Osteocyte (in vitro differentiated cells): ENCODE results near the gene SDC4. TPM values are rescaled to one million over a fixed set of nuclear protein-coding genes. Genes with fewer than 3 reads are reported as not detected.

Experiments
- DNase-seq: peaks from one replicate; pipeline ENCODE4 v3.0.0; 2021; ENCODE audit warnings: mixed read lengths; ENCODE audit not compliant: unreplicated experiment; ENCODE audit errors: extremely low spot score
- H3K27ac Mint-ChIP-seq: one replicate; pipeline ENCODE4 v1.8.0; 2021; ENCODE audit warnings: mild to moderate bottlenecking, mixed read lengths; ENCODE audit not compliant: unreplicated experiment
- H3K27me3 Mint-ChIP-seq: one replicate; pipeline ENCODE4 v1.8.0; 2021; ENCODE audit warnings: mixed read lengths; ENCODE audit not compliant: unreplicated experiment
- H3K36me3 Mint-ChIP-seq: one replicate; pipeline ENCODE4 v1.8.0; 2021; ENCODE audit warnings: mixed read lengths; ENCODE audit not compliant: unreplicated experiment
- H3K4me1 Mint-ChIP-seq: one replicate; pipeline ENCODE4 v1.8.0; 2021; ENCODE audit warnings: mixed read lengths; ENCODE audit not compliant: unreplicated experiment
- H3K4me3 Mint-ChIP-seq: one replicate; pipeline ENCODE4 v1.8.0; 2021; ENCODE audit warnings: mild to moderate bottlenecking, moderate library complexity, mixed read lengths; ENCODE audit not compliant: unreplicated experiment
- H3K9me3 Mint-ChIP-seq: one replicate; pipeline ENCODE4 v1.8.0; 2021; ENCODE audit warnings: mixed read lengths; ENCODE audit not compliant: unreplicated experiment
- total RNA-seq: library from RNA; stranded (reverse); gene quantifications from 2 replicates; pipeline ENCODE4 v1.2.1, GENCODE V29; 2021
- TF ChIP-seq, protein P1 (sequence below): fragments of 200-600 bp; sonication (generic); IDR thresholded peaks from 2 replicates; pipeline ENCODE4 v1.5.0; 2021; ENCODE audit warnings: antibody characterized with exemption, mild to moderate bottlenecking, moderate library complexity

SDC4 gene
- total RNA-seq, 1 donor from 2014 or later, result 31.5 TPM

- TF ChIP-seq, protein P1, sequence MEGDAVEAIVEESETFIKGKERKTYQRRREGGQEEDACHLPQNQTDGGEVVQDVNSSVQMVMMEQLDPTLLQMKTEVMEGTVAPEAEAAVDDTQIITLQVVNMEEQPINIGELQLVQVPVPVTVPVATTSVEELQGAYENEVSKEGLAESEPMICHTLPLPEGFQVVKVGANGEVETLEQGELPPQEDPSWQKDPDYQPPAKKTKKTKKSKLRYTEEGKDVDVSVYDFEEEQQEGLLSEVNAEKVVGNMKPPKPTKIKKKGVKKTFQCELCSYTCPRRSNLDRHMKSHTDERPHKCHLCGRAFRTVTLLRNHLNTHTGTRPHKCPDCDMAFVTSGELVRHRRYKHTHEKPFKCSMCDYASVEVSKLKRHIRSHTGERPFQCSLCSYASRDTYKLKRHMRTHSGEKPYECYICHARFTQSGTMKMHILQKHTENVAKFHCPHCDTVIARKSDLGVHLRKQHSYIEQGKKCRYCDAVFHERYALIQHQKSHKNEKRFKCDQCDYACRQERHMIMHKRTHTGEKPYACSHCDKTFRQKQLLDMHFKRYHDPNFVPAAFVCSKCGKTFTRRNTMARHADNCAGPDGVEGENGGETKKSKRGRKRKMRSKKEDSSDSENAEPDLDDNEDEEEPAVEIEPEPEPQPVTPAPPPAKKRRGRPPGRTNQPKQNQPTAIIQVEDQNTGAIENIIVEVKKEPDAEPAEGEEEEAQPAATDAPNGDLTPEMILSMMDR, result no peak
- Mint-ChIP-seq H3K4me3 (no peak overlapping the region), H3K27ac (no peak overlapping the region), H3K4me1 (peaks cover 7% of the 10 kb centered on the region), H3K9me3 (no peaks in the 10 kb centered on the region), H3K27me3 (peaks cover 8% of the 10 kb centered on the region), H3K36me3 (no peaks in the 10 kb centered on the region)
- DNase-seq, result no peak
Measured at GRCh38 chr20:45297786-45298497, 50.3 kb downstream of the SDC4 start.

- TF ChIP-seq, protein P1, result no peak
- H3K27me3 Mint-ChIP-seq, result peaks cover 6% of the 10 kb centered on the region
- no peak for DNase-seq
Measured at GRCh38 chr20:45294659-45295058, 53.6 kb downstream of the SDC4 start.

GRCh38 chr20:45294003-45294368, 54.2 kb downstream of the SDC4 start:
- Mint-ChIP-seq H3K4me1 (peaks cover 7% of the 10 kb centered on the region), H3K36me3 (no peaks in the 10 kb centered on the region), H3K4me3 (peak overlapping the region; percentile 76), H3K27ac (no peak overlapping the region), H3K27me3 (peaks cover 6% of the 10 kb centered on the region), H3K9me3 (no peaks in the 10 kb centered on the region)
- DNase-seq, result no peak
- TF ChIP-seq, protein P1, result no peak

More at GRCh38 chr20:45294659-45295058, 53.6 kb downstream of the SDC4 start:
- Mint-ChIP-seq H3K9me3 (no peaks in the 10 kb centered on the region), H3K27ac (no peak overlapping the region), H3K4me3 (no peak overlapping the region), H3K4me1 (peaks cover 7% of the 10 kb centered on the region), H3K36me3 (no peaks in the 10 kb centered on the region)

- peak; percentile 95 for DNase-seq
- Mint-ChIP-seq H3K4me1 (peaks cover 7% of the 10 kb centered on the region), H3K4me3 (peak overlapping the region; percentile 76), H3K27ac (peak overlapping the region; percentile 31), H3K9me3 (no peaks in the 10 kb centered on the region), H3K36me3 (no peaks in the 10 kb centered on the region), H3K27me3 (peaks cover 10% of the 10 kb centered on the region)
- TF ChIP-seq, protein P1, result peak; percentile 95
Measured at GRCh38 chr20:45293041-45294002, 54.9 kb downstream of the SDC4 start.

GRCh38 chr20:45292343-45292742, 55.9 kb downstream of the SDC4 start:
- H3K4me1 Mint-ChIP-seq, result peaks cover 7% of the 10 kb centered on the region
- H3K4me3 Mint-ChIP-seq, result no peak overlapping the region
- no peaks in the 10 kb centered on the region for H3K36me3 Mint-ChIP-seq
- TF ChIP-seq, protein P1, result no peak
- no peak for DNase-seq
- H3K27ac Mint-ChIP-seq, result no peak overlapping the region
- peaks cover 17% of the 10 kb centered on the region for H3K27me3 Mint-ChIP-seq
- H3K9me3 Mint-ChIP-seq, result no peaks in the 10 kb centered on the region
